ENCODE results near the gene GABBR2.

- TF ChIP-seq, protein P1, sequence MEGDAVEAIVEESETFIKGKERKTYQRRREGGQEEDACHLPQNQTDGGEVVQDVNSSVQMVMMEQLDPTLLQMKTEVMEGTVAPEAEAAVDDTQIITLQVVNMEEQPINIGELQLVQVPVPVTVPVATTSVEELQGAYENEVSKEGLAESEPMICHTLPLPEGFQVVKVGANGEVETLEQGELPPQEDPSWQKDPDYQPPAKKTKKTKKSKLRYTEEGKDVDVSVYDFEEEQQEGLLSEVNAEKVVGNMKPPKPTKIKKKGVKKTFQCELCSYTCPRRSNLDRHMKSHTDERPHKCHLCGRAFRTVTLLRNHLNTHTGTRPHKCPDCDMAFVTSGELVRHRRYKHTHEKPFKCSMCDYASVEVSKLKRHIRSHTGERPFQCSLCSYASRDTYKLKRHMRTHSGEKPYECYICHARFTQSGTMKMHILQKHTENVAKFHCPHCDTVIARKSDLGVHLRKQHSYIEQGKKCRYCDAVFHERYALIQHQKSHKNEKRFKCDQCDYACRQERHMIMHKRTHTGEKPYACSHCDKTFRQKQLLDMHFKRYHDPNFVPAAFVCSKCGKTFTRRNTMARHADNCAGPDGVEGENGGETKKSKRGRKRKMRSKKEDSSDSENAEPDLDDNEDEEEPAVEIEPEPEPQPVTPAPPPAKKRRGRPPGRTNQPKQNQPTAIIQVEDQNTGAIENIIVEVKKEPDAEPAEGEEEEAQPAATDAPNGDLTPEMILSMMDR (IDR thresholded peaks at IDR 0.05): no peak
- no peak for TF ChIP-seq POLR2A (IDR thresholded peaks at IDR 0.05)
Measured at GRCh38 chr9:98323831-98324135, 385.0 kb downstream of the GABBR2 start.

Data from adrenal gland (tissue), 5 donors.